ENCODE results near the gene ECT2L.
A peak's percentile ranks its signal among the peaks of the same experiment; 100 is the strongest.
"Not testable (repeated sequence)": the region's sequence is repeated elsewhere in the genome, so short reads cannot be mapped to it uniquely, and the experiment has no call there.

ECT2L gene

DNA sequence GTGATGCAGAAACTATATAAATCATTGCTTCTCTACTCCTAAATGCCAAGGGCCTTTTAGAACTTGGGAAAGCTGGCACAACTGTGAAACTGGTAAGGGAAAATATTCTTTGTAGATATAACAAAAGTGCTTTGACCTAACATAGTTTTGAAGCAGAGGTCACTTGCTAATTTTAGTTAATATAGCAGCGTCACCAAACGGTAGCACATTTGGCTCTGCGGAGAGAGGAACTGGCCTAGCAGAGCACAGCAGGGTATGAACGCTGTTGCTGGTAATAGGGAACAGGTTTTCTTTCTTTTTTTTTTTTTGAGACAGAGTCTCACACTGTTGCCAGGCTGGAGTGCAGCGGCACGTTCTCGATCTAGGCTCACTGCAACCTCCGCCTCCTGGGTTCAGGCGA is 67.4 kb downstream of the ECT2L start:
- DNase-seq, result no peak

DNA sequence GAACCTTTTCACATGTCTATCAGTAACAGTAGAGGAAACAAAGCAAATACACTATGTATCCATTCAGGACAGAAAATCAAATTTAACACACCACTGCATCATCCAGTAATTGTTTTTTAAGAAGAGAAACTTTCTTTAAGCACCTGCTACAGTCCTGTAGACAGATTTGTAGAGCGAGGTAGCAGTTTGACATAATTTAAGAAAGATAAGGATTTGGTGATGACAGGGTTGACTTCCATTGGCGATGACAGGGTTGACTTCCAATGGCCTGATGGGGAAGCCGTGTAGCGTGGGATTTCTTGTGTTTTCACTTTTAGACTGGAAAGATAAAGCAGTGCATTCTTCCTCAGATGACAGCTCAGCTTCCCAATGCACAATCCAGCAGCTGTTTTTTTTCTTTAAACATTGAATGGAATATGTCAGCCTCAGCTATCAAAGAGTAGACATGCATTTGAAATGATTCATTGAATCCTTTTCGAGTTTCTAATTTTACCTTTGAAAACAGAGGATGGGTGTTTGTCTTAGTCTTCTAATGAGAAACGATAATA is 68.5 kb downstream of the ECT2L start:
- no peak for DNase-seq

DNA sequence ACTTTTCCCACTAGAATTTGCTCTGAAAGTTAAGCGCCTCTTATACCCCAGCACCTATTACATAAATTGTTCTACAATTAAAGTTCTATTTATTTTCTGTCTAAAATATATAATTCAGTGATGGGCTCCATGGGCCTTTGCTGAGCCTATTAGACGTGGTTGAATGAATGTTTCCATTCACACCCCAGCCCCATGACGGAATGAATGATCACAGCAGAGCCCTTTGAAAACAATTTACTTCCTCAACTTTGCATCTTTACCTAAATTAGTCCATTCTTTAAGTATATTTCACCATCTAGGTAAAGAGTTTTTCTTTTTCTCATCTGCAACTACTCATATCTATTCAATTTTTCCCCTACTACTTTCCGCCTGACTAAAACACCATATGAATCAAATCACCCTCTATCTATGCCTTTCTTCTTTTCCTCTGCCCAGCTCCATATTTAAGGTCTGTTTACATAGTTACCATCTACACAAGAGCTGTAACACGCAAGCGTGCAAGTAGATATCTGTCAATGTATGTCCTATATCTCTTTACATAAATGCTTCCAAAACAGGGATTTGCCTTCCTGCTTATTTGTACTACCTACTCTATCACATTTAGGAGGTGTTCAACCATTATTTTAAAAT is 69.7 kb downstream of the ECT2L start:
- no peak for DNase-seq

DNA sequence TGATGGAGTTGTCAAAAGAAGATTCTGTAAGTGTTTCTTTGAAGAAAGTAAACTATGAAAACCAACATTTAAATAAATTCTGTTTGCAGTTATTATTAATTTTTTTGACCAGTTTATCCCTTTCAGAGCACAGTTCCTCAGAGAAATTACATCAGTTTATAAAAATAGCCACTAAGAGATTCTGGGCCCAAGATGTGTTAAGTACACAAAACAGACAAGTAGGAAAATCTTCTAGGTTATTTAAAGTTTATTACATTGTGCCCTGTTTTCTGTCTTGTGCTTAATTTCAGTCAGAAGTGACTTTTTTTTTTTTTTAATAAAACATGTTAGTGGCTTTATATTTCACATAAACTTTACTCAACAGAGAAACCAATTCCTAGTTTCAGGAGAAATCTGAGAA is 72.3 kb downstream of the ECT2L start:
- DNase-seq, result no peak

DNA sequence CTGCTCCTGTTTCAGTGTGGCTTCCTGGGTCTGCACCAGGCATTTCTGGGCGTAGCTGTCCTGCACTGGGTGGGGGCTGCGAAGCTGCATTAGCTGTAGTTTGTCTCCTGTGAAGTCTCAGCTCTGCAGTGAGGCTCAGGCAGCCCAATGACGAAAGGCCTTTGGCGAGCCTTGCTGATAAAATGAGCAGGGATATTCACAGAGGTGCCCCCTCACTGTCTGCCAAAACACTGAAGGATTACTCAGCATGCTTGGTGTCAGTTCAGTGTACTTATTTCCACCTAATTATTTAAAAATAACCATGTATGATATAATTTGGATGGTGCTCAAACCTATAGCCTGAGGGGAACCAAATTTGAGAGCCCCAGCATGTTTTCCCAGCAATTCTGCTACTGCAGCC is 73.5 kb downstream of the ECT2L start:
- DNase-seq, result no peak

DNA sequence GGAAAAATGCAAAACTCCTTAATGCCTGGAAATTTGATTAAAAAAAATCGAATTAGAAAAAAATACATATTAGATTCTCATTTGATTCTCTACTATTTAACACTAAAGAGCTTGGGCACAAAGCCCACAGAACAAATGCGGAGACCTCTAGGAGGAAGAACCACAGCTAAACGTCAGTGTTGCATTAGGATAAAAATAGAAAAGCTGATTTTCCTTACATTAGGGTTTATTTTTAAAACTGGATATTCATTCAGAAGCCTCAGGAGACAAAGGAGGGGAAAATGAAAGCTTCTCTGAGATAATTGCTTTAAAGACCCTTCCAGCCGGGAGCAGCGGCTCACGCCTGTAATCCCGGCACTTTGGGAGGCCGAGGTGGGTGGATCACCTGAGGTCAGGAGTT is 77.3 kb downstream of the ECT2L start:
- DNase-seq, result no peak

DNA sequence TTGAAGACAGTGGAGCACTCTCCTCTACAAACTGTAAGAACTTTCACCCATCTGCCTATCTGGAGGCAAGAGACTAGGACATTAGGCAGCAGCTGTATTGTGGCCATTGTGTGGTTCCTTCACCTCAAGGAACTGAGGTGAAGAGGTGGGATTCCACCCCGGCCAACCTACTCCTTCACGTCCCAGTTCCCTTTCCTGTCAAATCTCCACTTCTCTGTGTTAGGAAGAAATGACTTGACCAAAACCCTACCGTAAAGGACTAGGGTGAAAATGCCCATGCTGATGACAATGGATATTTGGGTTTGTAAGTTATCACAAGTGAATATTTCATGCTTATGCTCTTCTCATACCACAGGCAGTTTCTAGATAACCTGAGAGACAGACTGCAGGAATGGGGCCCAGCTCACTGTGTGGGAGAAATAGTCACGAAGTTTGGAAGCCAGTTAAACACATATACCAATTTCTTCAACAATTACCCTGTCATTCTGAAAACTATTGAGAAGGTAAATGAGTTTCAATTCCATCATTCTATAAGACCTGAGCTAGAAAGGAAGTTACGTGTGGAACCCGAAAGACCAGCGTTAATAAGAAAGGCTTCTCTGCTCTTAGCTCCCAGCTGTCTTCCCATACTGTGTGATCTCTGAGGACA is 86.6 kb downstream of the ECT2L start:
- DNase-seq, result no peak

DNA sequence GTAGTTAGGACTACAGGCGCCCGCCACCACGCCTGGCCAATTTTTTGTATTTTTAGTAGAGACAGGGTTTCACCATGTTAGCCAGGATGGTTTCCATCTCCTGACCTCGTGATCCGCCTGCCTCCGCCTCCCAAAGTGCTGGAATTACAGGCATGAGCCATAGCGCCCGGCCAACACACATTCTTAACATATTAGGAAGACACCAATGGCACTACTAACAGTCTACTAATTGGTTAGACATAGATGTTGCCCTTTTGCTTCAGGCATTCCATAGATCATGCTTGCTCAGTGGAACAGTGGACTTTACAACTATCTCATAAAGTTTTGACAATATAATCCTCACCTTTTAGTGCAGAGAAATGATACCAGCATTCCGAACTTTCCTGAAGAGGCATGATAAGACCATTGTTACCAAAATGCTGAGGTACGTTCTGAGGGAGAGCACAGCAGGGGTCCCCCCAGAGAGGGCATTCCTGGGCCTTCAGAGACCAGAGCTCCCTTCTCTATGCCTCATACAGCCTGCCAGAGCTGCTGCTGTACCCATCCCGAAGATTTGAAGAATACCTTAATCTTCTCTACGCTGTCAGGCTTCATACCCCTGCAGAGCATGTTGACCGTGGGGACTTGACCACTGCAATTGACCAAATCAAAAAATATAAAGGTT is 89.4 kb downstream of the ECT2L start:
- DNase-seq, result no peak

DNA sequence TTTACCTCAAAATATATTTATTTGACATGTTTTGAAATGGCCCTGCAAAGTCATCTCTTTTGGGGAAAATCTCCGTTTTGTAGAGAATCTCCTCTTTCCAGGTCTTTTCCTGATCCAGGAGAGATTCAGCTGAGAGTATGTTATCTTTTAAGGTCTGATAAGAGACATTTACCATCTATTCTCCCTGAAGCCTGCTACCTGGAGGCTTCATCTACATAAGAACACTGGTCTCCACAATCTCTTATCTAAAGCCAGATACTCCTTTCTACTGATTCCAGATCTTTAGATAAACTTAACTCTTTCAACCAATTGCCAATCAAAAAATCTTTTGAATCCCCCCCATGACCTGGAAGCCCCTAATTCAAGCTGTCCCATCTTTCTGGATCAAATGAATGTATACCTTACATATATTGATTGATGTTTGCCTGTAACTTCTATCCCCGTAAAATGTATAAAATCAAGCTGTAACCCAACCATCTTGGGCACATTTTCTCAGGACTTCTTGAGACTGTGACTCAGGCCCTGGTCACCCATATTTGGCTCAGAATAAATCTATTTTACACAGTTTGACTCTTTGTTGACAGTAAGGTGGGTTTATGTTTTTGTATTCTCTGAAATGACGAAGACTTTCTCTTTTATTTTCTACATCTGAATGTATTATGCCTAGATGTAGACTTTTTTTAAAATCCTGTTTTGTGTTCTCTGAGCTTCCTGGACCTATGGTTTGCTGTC is 95.5 kb downstream of the ECT2L start:
- peak; percentile 37 for DNase-seq

DNA sequence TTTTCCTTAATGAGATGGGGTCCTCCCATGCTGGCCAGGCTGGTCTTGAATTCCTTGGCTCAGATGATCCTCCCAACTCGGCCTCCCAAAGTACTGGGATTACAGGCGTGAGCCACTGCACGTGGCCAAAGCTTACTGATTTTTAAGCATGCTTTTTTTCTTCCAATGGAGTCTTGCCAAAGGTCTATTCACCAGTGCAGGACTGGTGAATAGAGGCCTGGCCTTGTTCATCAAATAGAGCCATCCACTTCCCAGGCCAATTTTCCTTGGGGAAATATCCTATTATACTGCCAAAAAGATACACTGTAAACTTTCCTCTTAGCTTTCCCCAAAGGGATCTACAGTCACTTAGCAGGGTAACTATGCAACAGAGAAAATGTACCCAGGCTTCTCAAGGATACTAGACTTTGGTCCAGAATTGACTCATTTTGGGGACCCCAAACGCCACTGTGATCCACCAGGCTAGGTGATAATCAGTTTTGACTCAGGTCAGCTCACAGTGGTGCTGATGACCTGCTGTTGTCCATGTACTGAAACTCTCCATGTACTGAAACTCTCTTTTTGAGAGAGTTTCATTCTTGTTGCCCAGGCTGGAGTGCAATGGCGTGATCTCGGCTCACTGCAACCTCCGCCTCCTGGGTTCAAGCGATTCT is 100.3 kb downstream of the ECT2L start:
- DNase-seq, result no peak

DNA sequence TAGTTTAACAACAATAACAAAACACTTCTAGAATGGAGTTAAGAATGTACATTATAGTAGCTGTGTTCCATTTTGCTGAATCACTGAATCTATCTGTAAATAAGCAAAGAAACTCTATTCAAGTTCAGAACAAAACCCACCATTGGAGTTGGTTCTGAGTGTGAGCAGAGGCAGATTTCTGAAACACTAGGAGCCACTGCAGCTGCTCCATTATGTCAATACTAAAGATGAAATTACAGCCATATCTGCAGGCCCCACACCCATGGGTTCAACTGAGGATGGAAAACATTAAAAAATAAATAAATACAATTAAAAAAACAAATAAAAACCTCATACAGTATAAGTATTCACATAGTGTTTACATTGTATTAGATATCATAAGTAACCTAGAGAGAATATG is 101.1 kb downstream of the ECT2L start:
- no peak for DNase-seq

DNA sequence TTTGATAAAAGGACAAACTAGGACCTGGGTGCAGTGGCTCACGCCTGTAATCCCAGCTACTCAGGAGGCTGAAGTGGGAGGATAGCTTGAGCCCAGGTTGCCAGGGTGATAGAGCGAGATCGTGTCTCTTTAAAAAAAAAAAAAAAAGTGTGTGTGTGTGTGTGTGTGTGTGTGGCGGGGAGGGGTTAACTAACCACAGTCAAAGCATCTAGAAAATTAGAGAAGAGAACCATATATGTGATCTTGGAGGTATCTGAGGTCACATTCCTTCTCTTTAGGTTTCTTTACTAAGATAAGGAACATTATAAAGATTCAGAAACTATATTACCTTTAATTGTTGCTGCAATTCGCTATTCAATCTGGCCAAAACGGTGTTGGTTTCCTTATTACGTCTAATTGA is 111.3 kb downstream of the ECT2L start:
- DNase-seq, result no peak

DNA sequence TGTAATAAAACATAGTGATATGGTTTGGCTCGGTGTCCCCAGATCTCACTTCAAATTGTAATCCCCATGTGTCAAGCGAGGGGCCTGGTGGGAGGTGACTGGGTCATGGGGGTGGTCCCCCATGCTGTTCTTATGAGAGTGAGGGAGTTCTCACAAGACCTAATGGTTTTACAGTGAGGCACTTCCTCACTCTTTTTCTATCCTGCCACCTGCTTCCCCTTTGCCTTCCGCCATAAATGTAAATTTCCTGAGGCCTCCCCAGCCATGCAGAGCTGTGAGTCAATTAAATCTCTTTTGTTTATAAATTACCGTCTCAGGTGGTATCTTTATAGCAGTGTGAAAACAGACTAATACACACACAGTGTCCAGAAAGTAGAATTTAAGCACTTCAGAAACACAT is 113.6 kb downstream of the ECT2L start:
- no peak for DNase-seq

DNA sequence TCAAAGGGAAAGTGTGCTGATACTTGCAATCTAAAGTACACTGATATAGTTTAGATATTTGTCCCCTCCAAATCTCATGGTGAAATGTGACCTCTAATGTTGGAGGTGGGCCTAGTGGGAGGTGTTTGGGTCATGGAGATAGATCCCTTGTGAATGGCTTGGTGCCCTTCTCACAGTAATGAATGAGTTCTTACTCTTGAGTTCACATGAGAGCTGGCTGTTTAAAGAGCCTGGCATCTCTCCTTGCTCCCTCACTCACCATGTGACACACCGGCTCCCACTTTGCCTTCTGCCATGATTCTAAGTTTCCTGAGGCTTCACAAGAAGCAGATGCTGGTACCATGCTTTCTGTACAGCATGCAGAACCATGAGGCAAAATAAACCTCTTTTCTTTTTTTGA is 114.1 kb downstream of the ECT2L start:
- no peak for DNase-seq

DNA sequence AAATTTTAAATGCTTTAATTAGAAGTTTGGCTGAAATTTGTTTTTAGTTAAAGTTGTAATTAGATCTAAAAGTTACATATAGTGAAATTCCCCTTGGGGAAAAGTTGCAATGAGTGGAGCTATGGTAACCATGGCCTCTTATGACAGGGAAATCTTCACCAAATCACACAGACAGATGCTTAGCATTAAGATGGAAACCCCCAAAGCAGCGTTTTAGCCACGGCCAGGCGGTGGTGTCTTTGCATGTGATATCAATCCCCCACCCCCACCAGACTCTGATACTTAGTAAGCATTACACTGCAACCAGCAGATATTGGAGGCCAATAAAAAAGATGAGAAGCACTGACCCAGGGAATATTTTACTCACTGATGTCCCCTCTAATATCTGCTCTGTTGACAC is 116.4 kb downstream of the ECT2L start:
- DNase-seq, result no peak

DNA sequence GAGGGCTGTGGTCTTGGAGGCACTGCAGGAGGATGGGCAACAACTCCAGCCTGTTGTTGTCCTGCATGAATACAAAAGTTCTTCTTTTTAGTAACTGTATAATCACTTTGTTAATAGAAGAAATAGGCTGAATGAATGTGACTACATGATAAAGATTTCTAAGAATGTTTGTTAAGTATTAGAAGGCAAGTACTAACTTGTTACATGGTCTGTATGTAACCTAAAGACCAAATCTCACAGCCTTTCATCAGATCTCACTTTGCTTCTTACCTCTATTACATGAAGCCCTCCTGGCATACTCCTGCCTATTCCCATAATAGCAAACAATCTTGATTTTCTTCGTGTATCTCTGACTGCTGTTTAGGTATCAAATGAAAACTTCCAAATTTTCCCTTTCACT is 118.8 kb downstream of the ECT2L start:
- no peak for DNase-seq

DNA sequence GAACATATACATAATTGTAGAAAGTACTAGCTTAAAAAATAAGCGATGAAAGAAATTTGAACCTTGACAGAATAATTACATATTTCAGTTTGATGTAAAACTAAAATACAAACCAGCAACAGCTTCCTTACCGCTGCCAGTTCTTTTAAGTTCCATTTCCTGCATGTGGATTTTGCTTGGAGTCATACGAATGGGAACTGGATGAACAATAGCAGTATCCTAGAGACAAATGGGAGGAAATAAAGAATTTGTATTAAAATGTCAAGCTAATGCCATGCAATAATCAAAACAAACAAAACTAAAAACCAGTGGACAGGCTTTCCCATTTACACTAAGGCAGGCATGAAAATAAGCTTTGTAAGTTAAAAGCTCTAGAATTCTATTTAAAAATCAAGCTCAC is 125.0 kb downstream of the ECT2L start:
- DNase-seq, result no peak

DNA sequence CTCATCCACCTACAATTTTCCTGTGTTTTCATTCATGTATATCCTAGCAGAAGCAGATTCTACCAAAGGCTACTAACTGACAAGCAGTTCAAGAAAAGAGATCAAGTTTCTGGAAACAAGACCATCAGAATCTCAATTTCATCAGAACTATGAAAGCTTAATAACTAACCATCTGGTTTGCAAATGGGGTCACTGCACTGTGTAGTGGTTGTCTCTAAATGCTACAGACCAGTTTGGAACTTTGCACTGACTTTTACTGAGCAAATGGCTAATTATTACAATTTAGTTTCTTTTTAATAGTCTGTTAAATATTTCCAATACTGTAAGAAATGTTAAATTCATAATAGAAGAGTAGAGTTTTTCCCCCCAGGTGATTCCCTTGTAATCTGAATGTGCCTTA is 127.7 kb downstream of the ECT2L start:
- no peak for DNase-seq

DNA sequence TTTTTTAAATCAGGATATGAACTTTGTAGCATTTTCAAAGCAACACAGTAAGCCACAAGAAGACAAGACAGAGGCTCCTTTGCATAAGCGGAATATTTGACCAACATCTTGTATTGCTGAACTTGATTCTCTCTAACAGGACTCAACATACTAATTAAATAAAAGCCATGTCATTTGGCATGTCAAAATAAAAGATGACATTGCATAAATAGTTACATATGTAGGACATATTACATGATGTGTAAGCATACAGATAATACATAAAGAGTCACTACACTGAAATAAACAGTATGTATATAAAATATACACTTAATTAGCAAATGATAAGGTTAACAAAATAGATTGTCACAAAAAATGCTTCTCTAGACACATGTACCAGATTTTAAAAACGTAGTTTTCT is 129.9 kb downstream of the ECT2L start:
- DNase-seq, result no peak

DNA sequence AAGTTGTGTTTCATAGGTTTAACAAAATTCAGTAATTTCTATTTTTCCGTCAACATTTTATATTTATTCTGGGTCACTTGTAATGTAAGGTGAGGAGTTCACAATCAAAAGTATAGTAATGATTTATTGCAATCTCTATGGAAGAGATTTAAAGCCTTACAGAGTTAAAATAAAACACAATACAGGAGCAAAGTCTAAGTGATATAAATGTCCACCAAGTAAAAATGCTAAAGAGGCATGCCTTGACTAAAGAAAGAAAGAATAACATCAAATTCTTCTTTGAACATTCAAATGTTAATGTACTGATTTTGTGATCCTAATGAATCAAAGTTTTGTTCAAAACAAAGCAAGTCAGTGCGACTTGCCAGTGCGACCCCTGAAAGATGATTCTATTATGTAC is 130.7 kb downstream of the ECT2L start:
- no peak for DNase-seq

DNA sequence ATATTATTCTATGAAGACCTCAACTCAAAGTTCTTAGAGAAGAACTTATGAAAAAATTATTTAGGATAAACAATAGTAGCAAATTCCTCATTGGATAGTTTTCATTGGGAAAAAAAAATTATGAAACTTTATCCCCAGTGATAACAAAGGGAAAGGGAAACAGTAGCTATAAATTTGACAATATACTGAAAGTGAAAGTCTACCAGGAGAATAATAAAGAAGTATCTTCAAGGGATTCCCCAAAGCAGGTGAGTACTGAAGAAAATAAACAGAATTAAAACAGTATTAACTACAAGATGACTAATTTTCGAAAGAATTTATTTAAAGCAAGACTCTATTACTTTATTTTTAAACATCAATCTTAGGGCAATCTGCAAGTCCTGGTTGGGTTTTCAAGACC is 135.8 kb downstream of the ECT2L start:
- no peak for DNase-seq

DNA sequence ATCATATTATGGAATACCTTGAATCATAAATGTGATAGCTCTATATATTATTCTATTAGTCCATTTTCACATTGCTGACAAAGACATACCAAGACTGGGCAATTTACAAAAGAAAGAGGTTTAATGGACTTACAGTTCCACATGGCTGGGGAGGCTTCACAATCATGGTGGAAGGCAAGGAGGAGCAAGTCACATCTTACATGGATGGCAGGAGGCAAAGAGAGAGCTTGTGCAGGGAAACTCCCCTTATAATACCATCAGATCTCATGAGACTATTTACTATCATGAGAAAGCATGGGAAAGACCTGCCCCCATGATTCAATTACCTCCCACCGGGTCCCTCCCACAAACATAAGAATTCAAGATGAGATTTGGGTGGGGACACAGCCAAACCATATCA is 141.0 kb downstream of the ECT2L start:
- DNase-seq, result not testable (repeated sequence)

DNA sequence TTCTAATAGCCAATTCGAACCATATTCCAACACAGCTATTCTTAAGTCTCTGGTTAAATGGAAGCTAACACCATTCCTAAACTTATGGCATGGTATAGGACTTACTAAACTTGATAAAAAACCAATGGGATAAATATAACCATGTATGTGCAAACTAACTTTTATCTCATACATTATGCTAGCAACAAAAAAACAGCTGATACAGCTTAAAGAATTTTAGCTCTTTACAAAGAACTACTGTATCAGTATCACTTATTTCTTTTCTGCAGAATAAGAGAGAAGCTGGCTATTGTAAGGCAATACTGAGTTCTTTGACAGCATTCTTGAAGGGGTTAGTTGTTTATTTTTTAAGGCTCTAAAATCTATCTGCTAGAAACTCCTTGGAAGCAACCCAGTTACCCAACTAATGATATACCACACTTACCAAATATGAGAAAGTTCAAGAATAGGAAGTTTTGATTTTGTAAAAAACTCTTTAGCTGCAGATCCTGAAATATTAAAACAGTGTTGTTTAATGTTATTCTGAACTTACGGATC is 147.3 kb downstream of the ECT2L start:
- no peak for DNase-seq
